GM21381 (cell line): ENCODE data around the gene ANK3.

ENCODE experiments used
- ATAC-seq: cut with Tn5 transposase; IDR thresholded peaks from one replicate; pipeline ENCODE4 v1.9.1; 2021; ENCODE audit warnings: mild to moderate bottlenecking, moderate library complexity; ENCODE audit not compliant: unreplicated experiment

The ANK3 gene

DNA sequence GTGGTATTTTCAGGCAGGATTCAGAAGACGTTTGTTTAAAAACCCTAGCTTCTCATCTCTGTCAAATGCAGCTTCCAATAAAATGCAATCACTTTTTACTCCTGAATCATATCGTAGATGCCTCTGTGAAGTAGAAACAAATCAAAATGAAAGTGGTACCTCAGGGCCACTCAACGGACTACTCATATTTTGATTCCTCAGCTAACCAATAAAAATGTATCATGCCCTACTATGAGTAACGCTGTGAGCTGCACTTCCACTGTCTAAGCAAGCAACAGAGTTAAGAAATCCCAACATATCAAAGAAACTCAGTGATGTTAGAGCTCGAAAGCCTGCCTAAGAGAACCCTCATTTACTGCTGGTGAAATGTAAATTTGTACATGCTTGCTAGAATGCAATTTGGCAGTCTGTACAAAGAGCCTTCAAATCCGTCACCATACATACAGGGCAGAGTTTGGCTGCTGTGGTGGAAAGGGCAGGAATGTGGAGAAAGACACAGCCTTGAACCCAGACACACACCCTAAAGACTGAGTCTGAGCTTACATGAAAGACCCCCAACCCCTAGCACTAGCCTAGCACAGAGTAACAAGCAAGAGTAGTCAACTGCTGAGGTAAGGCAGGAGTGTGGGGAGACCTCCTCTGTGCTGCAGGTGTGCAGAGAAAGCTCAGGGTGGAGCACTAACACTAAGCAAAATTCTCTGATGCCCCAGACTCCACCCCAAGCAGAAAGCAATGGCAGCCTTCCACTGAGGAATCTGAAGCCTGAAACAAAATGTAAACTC lies 151.5 kb downstream of the ANK3 start:
- peak; percentile 49 for ATAC-seq

DNA sequence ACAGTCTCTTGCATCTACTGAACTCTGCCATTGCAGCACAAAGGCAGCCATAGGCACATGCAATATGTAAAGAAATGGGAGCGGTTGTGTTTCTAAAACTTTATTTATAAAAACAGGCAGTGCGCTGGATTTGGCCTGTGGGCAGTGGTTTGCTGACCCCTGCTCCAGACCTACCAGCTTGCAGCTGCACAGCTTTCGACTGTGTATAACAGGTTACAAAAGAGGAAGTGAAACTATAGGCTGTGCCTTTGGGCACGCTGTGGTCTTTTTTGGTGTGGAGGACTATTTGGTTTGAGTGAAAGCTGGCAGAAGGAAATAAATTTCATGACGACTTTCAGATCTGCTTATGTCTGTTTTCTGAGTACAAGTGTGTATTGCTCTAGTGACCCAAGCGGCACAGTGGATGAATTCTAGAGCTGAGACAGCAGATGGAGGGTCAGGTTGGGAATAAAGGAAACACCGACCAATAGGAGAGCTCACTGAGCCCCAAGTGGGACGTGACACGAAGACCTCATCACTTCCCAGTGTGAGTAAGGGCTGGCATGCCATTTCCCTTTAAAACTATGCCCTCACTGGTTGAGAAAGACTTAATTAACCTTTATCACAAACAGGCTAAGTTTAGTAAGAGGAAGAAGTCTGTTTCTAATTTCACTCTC lies 152.7 kb downstream of the ANK3 start:
- ATAC-seq, result peak; percentile 93

DNA sequence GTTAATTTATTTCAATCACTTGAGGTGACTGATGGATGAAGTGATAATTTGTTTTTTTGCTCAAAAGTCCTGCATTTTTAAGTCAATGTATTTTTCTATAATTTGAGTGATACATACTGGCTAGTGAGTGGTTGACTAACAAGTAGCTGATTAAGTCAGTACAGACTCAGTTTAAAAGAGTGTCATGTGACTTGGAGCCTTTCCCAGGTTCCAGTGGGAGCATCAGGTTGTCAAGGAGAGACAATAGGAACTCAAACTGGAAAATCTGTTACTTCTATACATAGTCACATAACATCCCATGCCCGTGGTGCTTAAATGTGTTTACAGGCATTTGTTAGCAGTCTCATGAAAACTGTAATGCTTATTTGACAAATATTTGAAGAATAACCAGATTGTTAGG lies 154.7 kb downstream of the ANK3 start:
- no peak for ATAC-seq

DNA sequence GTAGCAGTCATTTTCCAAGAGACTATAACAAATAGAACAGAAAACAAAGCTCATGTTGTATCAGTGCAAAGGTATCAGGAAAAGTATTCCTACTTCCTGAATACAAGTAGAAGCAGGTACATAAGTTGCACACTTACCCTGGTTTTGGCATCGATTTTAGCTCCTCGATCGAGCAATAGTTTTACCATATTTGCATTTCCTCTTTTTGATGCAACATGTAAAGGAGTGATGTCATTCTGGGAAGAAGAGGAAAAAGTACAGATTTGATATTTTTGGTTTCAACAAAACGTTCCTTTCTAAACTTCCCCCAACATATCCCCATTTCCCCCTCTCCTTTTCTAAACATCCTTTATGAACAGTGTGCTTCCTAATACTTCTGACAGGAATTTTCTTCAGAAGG lies 155.1 kb downstream of the ANK3 start:
- ATAC-seq, result no peak

DNA sequence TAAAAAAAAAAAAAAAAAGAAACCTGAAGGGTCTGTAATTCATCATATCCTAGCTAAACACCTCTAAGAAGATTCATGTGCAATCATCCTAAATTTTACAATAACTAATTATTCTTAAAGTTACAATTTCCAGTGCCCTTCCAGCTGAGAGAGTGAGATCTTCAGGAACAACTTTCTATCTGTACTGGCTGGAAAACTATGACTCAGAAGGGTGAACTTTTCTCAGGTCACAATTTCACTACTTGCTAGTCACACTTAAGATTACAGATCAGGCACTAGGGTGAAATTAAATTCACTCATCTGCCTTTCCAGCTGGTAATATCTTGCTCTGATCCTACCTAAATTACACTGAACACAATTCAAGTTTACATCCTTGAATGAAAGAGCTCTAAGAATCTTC lies 158.8 kb downstream of the ANK3 start:
- ATAC-seq, result no peak

DNA sequence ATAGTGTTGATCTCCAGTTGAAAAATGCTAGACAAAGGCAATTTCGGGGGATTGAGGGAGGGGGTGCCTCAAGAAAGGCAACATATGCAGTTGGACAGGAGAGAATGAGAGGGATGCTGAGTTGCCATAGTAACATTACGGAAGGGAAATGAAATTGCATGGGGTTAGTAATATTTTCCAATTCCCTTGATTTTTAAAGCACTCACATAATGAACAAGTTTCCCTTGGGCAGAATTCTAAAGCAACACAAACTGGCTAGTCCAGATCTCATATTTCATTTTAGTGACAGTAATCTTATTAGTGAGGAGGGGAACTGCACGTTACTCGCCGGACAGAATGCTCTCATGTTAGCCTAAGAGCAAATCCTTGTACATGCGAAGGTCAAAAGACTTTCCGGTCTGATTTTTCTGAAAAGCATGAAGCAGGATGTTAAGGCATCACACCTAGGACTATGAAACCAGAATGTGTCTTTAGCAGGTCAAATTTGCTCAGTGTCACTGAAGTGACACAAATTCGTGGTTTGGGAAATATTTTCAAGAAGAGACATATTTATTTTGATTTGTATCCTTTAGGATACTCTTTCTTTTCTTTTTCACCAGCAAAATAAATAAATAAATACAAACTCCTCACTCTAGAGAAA lies 165.5 kb downstream of the ANK3 start:
- no peak for ATAC-seq

DNA sequence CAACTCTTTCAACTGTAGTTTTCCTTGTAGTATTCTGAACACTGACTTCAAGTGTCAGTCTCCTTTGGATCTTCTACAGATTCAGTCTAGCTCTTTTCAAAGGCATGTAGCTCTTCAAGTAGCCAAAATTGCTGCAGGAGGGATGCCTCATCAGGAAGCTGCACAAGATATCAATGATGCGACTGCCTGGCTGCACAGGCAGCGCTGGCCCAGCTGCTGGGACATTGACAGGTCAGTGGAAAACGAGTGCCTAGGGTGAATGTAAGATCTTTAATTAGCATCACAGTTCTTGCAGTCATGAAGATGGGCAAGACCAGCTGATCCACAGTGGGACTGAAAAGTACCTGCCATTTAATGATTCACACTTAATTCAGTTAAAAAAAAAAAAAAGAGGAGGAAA lies 167.6 kb downstream of the ANK3 start:
- ATAC-seq, result no peak

DNA sequence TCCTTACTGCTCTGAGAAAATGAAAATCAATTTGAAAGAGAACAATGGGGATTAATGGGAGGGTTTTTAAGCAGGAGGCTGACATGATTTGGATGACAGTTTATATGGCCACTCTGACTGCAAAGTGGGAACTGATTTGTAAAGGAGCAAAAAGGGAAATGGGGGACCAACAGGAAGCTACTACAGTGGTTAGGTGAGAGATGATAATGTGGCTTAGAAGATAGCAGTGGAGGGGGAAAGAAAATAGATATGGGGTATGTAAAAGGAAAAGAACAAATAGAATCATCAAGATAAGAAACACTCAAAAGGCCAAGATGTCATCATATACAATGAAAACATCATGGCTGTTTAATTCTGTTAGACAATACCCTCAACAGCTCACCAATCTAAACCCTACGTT lies 177.5 kb downstream of the ANK3 start:
- no peak for ATAC-seq

DNA sequence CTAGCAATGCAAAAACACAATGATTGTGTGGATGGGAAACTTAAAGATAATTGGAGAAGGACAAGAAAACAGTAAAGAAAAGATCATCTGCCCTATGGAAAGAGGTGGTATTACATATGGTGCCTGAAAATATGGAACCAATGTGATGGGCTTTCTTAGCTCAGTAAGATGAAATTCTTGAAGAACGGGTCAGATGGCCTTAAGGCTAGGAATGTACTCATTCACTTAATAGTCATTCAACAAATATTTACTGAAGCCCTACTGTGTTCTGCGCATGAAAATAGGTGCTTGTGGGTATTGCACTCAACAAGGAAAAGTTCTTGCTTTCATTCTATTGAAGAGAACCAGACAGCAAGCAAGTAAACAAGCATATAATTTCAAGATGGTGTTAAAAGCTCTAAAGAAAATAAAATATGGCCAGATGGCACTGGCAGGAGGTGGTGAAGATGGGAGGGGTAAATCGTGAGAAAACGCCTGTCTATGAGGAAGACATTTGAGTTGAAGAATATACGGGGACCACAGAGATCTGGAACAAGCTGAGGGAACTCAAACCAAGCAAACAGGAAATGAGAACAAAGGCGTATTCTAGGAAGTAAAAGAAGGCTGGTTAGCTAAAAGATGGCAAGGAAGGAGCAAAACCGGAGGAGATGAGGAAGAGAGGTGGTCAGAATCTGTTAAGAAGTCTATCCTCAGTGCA lies 179.7 kb downstream of the ANK3 start:
- no peak for ATAC-seq

DNA sequence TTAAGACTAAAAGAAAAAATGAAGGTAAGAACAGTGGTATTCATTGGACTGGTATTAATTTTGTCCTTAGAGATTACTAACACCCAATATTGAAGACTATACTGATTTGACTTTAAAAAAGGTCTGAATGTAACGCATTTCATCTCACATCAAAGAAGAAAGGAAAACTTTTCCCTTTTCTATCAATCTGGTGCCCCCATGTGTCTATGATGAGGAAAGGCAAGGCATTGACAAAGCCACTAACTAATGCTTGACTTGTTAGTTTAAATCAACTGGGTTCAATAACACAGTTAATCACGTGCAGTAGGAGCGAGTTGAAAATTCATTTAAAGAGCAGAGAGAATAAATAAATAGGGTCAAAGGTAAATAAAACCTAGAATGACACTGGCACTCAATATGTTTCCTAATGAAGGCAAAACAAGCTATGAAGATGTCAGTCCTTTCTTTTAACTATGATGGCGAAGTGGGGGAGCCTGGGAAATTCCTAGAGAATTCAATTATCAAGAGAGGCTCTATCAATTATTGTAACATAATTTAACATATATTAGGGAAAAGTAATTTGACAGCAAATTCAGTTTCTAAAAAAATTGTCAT lies 180.9 kb downstream of the ANK3 start:
- ATAC-seq, result no peak

DNA sequence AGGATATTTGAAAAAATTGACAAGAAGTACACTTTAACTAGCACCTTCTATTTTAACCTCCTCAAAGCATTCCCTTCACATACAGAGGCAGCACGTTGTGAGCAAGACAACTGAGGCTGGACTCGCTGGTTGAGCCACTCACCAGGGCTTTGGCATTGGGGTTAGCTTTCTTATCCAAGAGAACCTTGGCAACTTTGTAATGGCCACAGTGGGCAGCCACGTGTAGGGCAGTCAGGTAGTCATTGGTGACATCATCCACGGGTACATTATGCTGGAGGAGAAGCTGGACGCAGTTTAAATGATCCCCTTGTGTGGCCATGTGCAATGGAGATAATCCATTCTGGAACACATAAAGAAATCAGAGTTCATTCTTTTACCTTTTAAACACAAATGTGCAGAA lies 181.8 kb downstream of the ANK3 start:
- no peak for ATAC-seq

DNA sequence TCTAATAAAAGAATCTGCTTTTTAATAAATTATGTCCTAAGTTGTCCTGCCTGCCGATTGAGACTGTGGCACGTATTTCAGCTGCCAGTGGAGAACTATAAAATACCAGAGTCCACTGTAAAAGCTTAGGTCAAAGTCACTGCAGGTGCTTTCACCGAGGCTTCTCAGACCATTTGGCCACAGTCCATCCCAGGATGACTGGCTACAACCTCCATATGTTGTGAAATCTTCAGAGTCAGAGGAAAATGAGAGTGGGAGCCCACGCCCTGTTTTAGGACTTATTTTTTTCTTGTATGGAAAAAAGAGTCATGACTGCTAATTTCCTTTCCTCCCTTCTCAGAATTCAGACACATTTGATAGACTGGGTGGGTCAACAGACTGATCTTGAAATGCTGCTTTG lies 182.9 kb downstream of the ANK3 start:
- no peak for ATAC-seq

DNA sequence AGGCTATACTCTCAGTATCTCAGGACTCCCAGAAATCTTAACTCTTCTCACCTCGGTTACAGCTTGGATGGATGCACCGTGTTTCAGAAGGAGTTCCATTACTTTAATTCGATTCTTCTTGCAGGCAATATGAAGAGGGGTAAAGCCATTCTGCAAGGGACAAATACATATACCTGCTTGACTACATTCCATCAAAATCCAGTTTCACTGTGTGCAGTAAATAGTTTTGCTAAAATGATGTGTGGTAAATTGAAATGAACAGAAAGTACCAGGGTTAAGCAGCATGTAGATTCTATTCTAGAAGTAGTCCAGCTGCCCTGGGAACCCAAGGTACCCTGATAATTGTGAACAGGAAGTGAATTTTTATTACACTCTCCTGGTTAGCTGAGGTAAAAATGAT lies 183.9 kb downstream of the ANK3 start:
- ATAC-seq, result no peak

DNA sequence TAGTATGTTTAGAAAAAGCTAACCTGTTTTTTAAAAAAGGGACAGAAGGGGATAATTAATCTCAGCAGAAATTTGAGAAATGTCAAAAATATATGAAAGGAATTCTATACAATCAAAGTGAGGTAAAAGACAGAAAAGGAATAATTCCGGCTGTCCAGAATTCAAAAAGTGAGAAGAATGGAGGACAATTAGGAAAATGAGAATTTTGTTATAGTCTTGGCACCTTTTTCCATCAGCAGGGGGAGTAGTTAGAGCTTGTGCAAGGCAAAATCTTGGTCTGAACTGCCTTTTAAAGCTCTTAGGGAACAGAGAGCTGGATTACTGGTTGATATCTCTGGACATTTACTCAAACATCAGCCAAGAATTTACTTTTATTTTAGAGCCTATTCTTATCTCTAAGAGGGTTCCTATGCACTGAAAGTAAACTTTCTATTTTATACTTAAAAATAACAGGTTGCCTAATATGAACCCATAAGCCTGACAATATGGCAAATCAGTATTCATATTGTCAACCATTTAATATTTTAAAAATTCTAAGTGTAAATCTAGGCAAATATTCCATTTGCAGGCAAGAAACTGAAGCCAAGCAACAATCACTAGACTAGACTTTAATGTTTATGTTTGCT lies 185.6 kb downstream of the ANK3 start:
- ATAC-seq, result no peak

DNA sequence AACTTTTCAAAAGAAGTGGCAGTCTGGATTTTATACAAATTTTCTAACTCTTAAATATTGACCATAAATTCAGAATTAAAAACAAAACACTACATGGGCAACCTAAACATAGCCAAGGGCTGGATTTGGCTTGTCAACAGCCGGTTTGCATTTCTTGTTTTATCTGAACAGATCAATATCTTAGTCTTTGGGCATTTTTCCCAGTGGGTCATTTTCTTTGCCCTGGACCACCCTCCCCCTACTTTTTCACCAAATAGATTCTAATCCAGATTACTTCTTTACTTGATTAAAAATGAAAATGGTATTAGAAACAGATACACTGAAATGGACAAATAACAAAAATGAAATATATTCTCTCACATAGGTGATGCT lies 189.0 kb downstream of the ANK3 start:
- no peak for ATAC-seq

DNA sequence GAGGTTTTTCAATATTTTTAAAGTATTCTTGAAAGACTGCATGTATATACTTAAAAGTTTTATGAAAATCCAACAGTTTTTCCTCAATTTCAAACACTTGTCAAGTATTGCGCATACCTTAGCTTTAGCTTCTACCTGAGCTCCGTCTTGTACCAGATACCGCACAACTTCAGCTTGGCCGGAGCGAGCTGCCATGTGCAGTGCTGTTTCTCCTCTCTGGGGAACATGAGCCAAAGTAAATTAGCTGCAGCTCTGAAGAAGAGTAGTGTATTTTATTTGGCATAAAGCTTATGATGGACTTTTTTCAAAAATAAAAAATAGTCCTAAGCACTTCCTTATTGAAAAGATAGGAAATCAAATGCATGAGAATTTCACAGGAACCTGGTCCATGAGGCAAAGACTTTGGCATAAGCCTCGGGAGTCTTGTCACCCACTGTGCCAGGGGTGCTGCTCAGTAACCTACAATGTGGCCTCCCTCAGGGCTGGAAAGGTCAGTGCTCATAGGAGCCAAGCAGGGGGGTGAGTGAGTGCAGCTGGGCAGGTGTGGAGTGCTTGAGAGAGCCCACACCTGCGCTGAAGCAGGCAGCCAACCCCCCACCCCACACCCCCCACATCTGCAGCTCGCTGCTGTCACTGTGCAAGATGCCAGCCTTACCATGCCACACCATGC lies 189.5 kb downstream of the ANK3 start:
- ATAC-seq, result no peak

DNA sequence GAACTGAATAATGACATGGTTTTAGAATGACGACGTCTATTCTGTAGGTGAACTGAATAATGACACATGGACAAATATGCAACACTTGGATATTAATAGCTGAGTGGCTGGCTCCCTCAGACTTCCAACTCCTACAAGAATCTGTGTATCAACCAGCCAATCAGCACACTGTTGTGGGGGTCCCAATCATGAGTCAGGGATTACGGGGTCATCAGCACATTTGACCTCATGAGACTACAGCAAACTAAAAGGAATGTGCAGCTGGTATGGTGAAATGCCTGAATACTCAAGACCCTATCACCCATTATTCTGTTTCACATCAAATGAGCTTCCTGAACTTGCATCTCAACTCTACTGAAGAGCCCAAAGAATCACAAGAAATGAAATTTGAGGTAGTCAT lies 192.5 kb downstream of the ANK3 start:
- no peak for ATAC-seq

DNA sequence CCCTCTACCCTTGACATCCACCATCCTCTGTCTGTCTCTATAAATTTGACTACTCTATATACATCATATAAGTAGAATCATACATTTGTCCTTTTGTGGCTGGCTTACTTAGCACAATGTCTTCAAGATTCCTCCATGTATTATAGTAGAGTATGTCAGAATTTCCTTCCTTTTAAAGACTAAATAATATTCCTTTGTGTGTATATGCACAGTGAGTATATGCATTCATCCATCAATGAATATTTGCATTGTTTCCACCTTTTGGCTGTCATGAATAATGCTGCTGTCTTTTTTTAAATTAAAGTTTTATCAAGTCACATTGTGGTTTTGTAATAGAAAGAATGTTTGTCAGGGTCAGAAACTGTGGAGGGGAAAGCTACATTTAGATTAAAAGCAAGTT lies 195.3 kb downstream of the ANK3 start:
- no peak for ATAC-seq

DNA sequence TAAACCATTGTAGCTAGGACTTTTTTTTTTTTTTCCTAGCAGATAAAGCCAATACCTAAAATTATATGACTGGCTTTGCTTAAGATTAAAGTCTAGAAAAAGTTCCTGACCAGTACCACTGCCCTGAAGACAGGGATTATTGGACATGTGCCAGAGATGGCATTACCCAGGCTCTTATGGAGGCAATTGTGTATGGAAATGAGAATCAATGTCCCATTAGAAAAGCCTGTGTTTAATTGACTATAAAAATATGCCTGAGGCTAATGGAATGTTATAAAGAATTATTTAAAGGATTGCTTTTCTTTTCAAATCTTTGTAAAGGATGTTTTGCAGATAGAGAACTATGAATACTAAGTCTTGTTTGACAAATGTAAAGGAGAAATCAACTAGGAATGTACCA lies 196.7 kb downstream of the ANK3 start:
- no peak for ATAC-seq

DNA sequence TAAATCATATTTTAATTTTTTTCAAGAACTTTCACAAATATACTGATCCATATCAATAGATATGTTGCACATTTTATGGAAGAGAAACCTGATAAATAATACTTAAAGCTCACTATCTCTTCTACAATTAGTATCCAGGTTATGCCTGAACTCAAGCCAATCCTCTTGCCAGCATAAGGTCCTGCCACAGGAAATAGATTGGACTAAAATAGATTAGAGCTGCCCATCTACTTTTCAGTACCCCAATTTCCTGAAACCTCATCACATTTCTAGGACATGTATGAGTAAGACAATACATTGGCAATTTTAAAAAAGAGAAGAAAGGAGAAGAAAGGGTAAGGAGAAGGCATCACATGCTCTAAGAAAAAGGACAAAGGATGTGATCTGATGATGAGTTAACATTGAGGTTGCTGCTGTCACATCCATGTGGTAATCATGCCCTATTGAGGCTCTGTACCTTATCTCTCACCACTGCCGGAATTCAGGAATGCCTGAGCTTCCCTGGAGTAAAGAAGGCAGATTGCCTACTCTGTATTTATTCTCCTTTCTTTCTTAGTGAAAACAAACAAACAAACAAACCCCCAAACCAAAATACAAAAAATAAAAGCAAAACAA lies 199.7 kb downstream of the ANK3 start:
- ATAC-seq, result no peak
